GM21529 (cell line): ENCODE results near the gene SEMA5B.

Source experiments
- ATAC-seq: cut with Tn5 transposase; IDR thresholded peaks from one replicate; pipeline ENCODE4 v1.9.1; 2021; ENCODE audit not compliant: unreplicated experiment

Gene SEMA5B, protein sequence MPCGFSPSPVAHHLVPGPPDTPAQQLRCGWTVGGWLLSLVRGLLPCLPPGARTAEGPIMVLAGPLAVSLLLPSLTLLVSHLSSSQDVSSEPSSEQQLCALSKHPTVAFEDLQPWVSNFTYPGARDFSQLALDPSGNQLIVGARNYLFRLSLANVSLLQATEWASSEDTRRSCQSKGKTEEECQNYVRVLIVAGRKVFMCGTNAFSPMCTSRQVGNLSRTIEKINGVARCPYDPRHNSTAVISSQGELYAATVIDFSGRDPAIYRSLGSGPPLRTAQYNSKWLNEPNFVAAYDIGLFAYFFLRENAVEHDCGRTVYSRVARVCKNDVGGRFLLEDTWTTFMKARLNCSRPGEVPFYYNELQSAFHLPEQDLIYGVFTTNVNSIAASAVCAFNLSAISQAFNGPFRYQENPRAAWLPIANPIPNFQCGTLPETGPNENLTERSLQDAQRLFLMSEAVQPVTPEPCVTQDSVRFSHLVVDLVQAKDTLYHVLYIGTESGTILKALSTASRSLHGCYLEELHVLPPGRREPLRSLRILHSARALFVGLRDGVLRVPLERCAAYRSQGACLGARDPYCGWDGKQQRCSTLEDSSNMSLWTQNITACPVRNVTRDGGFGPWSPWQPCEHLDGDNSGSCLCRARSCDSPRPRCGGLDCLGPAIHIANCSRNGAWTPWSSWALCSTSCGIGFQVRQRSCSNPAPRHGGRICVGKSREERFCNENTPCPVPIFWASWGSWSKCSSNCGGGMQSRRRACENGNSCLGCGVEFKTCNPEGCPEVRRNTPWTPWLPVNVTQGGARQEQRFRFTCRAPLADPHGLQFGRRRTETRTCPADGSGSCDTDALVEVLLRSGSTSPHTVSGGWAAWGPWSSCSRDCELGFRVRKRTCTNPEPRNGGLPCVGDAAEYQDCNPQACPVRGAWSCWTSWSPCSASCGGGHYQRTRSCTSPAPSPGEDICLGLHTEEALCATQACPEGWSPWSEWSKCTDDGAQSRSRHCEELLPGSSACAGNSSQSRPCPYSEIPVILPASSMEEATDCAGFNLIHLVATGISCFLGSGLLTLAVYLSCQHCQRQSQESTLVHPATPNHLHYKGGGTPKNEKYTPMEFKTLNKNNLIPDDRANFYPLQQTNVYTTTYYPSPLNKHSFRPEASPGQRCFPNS

DNA sequence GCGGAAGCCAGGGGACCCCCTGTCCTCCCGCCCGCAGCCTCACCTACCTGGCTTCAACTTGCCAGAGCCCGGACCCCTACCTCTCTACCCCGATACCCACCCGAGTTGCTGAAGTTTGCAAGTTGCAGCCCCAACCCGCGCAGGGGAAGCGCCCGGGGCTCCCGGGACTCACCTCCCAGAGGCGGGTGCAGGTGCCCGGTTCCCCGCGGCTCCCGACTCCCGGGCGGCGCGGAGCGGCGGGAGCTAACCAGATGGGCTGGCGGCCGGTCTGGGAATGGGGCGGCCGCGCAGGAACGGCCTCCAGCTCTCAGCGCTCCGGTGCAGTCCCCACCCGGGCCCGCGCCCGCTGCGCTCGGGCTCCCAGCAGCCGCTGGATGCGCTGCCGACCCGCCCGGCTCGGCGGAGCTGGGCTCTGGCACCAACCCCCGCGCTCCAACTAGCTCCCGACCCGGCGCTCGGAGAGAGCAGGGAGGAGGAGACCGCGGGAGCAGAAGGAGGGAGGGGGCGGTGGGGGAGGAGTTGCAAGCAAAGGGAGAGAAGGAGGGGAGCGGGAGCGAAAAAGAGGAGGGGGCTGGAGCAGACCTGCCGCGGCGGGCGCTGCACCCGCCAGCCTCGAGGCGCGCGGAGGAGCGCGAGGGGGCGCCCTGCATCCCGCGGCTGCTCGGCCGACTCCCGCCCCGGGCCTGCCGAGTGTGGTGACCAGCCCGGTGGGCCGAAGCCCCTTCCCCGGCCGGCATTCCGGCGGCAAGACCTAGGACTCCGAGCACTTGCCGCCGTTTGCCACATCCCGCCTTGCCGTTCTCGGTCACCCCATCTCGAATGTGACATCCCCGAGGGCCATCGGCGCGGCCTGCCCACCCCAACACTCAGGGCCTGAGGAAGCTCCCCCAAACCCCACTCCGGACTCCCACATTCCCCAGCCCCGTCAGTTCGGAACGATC lies at the start of gene SEMA5B:
Gene SEMA5B, minus strand, starts transcription at position 472 of the 941 bp plus-strand sequence. CDS start 66,500 bp downstream, outside the sequence.
- no peak for ATAC-seq

GRCh38 chr3:123076496-123077418 lies 49.2 kb upstream of the SEMA5B start:
- ATAC-seq = no peak

- ATAC-seq = no peak
These were observed 48.5 kb upstream of the SEMA5B start for GRCh38 chr3:123076112-123076495.

GRCh38 chr3:123075359-123075758 lies 47.8 kb upstream of the SEMA5B start:
- no peak for ATAC-seq

GRCh38 chr3:123072564-123072963 lies 45.0 kb upstream of the SEMA5B start:
- no peak for ATAC-seq

- ATAC-seq = no peak
These were observed 44.6 kb upstream of the SEMA5B start for GRCh38 chr3:123072152-123072551.

GRCh38 chr3:123071581-123071980 lies 44.0 kb upstream of the SEMA5B start:
- ATAC-seq = no peak

DNA sequence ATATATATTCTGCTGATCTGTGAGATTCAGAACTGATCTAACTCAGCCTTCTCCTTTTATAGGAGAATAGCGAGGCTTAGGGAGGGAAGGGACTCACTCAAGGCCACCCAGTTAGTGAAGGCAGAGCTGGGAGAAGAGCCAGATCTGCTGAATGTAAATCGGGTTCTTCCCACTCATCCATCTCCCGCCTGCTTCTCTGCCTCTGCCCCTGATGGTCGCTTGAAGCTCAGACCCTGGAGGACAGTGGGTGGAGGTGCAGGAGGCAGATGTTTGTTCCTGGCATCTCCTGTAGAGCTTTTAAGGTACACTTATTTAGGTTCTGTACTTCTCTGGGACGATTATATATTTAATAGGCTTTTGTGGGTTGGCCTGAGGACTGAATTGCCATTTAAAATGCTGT lies 43.6 kb upstream of the SEMA5B start:
- no peak for ATAC-seq

DNA sequence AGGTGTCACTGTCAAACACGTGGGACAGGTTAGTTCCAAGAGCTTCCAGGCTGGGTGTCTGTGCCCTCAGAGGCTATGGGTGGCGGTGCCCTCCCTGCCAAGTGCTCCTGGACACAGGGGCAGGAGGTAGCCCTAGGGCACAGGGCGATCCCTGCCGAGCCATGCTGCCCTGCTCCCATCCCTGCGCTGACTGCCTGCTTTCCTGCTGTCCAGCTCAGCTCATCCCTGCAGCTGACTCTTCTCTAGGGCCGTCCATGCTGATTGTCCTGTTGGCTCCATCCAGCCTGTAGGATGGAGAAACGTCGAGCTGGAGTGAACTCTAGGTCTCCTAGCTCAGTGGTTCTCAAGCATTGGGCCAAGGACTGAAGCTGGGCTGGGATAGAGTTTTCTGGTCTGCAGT lies 42.9 kb upstream of the SEMA5B start:
- ATAC-seq = no peak

DNA sequence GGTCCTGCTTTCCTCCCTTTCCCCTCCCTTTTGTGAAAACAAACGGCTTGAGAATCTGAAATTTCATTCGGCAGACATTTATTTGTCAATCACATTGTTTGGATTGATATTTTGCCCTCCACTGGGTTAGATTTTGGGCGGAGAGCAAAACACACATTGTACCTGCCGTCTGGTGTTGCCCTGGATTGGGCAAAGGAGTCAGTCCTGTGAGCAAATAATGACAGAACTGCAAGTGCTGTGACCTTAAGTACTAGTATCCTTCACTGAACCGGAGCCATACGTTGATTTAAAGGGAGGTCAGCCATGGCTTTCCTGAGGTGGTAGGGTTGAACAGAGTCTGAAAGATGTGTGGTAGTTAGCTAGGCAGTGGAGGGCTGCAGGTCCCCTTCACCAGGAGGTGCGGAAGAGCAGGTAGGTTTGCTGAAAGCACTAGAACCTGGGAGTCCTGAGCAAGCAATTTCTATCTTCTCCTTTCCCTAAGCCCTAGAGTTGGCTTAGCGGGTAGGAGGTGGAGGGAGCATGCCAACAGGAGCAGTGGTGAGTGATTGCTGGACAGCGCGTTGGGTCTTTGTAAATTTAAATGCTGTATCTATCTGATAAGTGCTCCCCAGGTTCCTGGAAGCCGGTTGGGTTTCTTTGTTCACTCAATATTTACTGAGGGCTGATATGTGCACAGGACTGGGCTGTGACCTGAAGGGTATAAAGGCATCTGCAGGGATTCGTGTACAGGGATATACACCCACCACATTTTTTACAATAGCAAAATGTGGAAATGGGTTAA lies 41.2 kb upstream of the SEMA5B start:
- ATAC-seq = no peak

DNA sequence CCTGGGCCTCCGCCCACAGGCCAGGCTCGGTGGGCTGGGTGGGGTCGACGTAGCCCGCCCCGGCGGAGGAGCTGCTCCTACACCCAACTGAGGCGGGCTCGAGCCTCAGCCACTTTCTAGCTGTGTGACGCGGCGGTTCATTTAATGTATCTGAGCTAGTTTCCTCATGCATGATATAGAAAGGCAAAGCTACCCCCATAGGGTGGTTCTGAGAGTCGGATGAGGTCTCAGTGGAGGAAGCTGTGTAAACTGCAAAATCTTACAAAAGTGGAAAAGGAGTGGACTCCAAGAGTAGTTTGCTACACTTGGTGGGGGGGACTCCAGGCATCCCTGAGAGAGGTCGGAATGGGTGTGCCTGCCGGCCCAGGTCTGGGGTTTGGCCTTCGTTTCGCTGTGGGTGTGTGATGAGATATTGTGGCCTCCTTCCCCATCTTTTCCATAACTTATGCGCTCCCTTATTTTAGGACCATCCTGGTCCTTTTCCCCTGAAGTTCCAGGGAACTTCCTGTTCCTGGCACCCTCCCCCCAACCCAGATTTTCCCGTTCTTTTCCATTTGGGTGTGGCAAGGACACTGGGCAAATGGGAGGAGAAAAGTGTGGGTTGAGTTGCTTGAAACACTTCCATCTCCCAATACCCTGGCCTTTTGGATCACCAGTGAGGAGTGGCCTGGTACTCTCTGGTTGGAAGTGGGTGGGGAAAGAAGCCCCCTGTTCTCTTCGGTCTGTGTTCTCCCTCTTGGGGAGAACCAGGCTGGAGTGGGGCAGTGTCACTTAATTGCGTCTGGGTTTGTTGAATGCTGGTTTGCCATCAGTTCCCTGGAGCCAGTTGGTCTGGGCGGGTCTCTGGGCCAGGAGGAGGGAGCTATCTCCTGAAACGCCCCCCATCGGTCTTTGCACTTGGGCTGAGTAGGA lies 40.4 kb upstream of the SEMA5B start:
- no peak for ATAC-seq

GRCh38 chr3:123066896-123067688 lies 39.5 kb upstream of the SEMA5B start, which contains the start of gene PDIA5:
TSS of gene PDIA5 (plus strand) at chr3:123067025. CDS start at chr3:123067165, 140 bp downstream.
- ATAC-seq = peak; percentile 87

- ATAC-seq = no peak
These were observed 39.0 kb upstream of the SEMA5B start for GRCh38 chr3:123066599-123066895.

GRCh38 chr3:123064914-123065313 lies 37.4 kb upstream of the SEMA5B start:
- ATAC-seq = no peak

DNA sequence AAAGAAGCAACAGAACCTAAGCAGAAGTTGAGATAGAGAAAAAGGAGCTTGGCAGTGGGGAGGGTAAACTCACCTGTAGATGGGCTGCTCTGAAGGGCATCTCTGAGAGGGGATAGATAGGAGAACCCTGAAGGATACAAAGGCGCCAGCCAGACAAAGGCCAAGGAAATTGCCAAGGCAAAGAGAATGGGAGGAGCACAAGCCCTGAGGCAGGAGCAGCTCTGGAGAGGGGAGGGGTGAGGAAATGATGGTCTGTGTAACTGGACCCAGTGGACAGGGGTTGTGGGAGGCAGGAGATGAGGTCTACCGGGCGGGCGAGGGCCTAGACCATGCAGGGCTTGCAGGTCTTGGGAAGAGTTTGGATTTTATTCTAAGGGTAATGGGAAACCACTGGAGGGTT lies 36.9 kb upstream of the SEMA5B start:
- ATAC-seq = no peak

DNA sequence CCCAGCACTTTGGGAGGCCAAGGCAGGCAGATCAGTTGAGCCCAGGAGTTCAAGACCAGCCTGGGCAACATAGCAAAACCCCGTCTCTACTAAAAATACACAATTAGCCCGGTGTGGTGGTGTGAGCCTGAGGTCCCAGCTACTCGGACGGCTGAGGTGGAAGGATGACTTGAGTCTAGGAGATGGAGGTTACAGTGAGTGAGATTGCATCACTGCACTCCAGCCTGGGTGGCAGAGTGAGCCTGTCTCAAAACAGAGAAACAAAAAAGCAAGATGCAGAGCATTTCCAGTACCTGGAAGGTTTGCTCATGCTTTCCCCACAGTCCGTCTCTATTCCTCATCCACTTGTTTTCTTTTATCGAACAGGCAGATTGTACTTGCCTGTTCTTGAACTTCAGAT lies 35.5 kb upstream of the SEMA5B start:
- ATAC-seq = no peak

DNA sequence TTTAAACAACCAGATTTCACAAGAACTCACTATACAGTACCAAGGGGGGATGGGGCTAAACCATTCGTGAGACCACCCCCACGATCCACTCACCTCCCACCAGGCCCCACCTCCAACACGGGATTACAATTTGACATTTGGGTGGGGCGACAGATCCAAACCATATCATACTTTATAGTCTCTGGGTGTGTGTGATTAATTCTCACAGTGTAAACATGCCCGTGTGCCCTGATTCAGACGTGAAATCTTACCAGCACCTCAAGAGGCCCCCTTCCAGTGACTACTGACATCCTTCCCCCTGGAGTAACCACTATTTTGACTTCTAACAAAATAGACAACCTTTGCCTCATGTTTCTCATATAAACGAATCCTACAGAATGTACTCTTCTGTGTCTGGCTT lies 34.3 kb upstream of the SEMA5B start:
- ATAC-seq = no peak
